Keratinocyte (primary cell): Measurements from ENCODE around the gene GUCA2A. TPM values are rescaled to one million over a fixed set of nuclear protein-coding genes. Genes with fewer than 3 reads are reported as not detected.

Experiments
- DNase-seq: peaks from one replicate; pipeline ENCODE4 v3.0.0-alpha.2; 2011; ENCODE audit warnings: low read depth, missing footprints, low spot score
- FAIRE-seq: peaks from 2 replicates; lab custom pipeline; 2011; peaks lifted over from hg19 to GRCh38; lab: Jason Lieb, UNC
- H2AFZ ChIP-seq: 2 replicates; pipeline ENCODE4 v1.6.0; 2012; ENCODE audit warnings: low read length, control low read depth, inconsistent platforms; ENCODE audit not compliant: control insufficient read depth
- H3K27ac ChIP-seq: 2 replicates; pipeline ENCODE4 v1.5.1; 2011; ENCODE audit warnings: low read length; ENCODE audit not compliant: control insufficient read depth, insufficient read depth
- H3K27me3 ChIP-seq: 3 replicates; pipeline ENCODE4 v1.6.0; 2011; ENCODE audit warnings: low read length; ENCODE audit not compliant: control insufficient read depth, insufficient read depth; ENCODE audit errors: extremely low read depth
- H3K36me3 ChIP-seq, 2 experiments: 2 replicates in 1 of 2; 3 replicates in 1 of 2; pipeline ENCODE4 v1.5.1; 2011; ENCODE audit warnings: low read length in 2 of 2, mild to moderate bottlenecking in 1 of 2; ENCODE audit not compliant: control insufficient read depth in 2 of 2, insufficient read depth in 2 of 2; ENCODE audit errors: extremely low read depth in 1 of 2
- H3K4me1 ChIP-seq: 3 replicates; pipeline ENCODE4 v1.5.1; 2011; ENCODE audit warnings: low read length; ENCODE audit not compliant: control insufficient read depth, insufficient read depth; ENCODE audit errors: extremely low read depth
- H3K4me2 ChIP-seq: 3 replicates; pipeline ENCODE4 v1.6.0; 2011; ENCODE audit warnings: low read depth, low read length; ENCODE audit not compliant: control insufficient read depth, insufficient read depth; ENCODE audit errors: extremely low read depth
- H3K4me3 ChIP-seq, 3 experiments: fragments of 200-600 bp in 1 of 3; sonication (generic) in 1 of 3; 2 replicates in 2 of 3; 3 replicates in 1 of 3; pipeline ENCODE4 v1.5.1; 2011 to 2016; ENCODE audit warnings: low read length in 3 of 3, mild to moderate bottlenecking in 3 of 3, control low read depth in 2 of 3, inconsistent platforms in 1 of 3, low read depth in 1 of 3, mixed read lengths in 1 of 3, mixed run types in 1 of 3, moderate library complexity in 1 of 3; ENCODE audit not compliant: control insufficient read depth in 2 of 3, insufficient read depth in 2 of 3; ENCODE audit errors: extremely low read depth in 1 of 3
- H3K79me2 ChIP-seq: 2 replicates; pipeline ENCODE4 v1.6.0; 2012; ENCODE audit warnings: low read length; ENCODE audit not compliant: control insufficient read depth, insufficient read depth
- H3K9ac ChIP-seq: 3 replicates; pipeline ENCODE4 v1.6.0; 2011; ENCODE audit warnings: low read length; ENCODE audit not compliant: control insufficient read depth, insufficient read depth; ENCODE audit errors: extremely low read depth
- H3K9me1 ChIP-seq: 3 replicates; pipeline ENCODE4 v1.6.0; 2011; ENCODE audit warnings: low read length; ENCODE audit not compliant: control insufficient read depth, insufficient read depth; ENCODE audit errors: extremely low read depth
- H3K9me3 ChIP-seq: 2 replicates; pipeline ENCODE4 v1.5.1; 2012; ENCODE audit warnings: low read depth, low read length; ENCODE audit not compliant: control insufficient read depth
- H4K20me1 ChIP-seq: 3 replicates; pipeline ENCODE4 v1.6.0; 2011; ENCODE audit warnings: low read length; ENCODE audit not compliant: control insufficient read depth, insufficient read depth; ENCODE audit errors: extremely low read depth
- EZH2 ChIP-seq: IDR thresholded peaks from one replicate; pipeline ENCODE4 v1.6.1; 2012; ENCODE audit warnings: inconsistent platforms, mild to moderate bottlenecking, low read length, moderate library complexity
- dilution Hi-C: fragments of 300-500 bp; cut with MboI; formaldehyde crosslinking; loops from one replicate; pipeline ENCODE4 v1.7.0; 2020; ENCODE audit warnings: low sequenced_read_pairs; ENCODE audit not compliant: extremely low pct_ligation_motif_present
- polyA plus RNA-seq, 5 experiments: library from polyadenylated mRNA; depleted of rRNA in 3 of 5; stranded (reverse) in 3 of 5; stranded (forward) in 1 of 5; unstranded in 1 of 5; fragments of >200 nt; gene quantifications; 1 replicate in 1 of 5; 2 replicates in 3 of 5; 3 replicates in 1 of 5; pipeline versions ENCODE4 v1.2.1 to v1.2.3, GENCODE V29; 2011 to 2012; ENCODE audit warnings: missing spikeins in 2 of 5, low read depth in 1 of 5, low replicate concordance in 1 of 5
- TF ChIP-seq, protein P1 (sequence below), 3 experiments: IDR thresholded peaks in 1 of 3; conservative IDR thresholded peaks in 1 of 3; optimal IDR thresholded peaks in 1 of 3; 2 replicates in 2 of 3; 3 replicates in 1 of 3; pipeline versions ENCODE3 to v1.5.1; 2011; ENCODE audit warnings: low read length in 3 of 3, mild to moderate bottlenecking in 3 of 3, moderate library complexity in 2 of 3, control low read depth in 1 of 3, inconsistent platforms in 1 of 3; ENCODE audit not compliant: insufficient read depth in 2 of 3; ENCODE audit errors: extremely low read depth in 1 of 3

GUCA2A gene
- polyA plus RNA-seq, 1 donor (not counting 4 experiments of a cell fraction or from before 2014, with no cell fraction given): not detected

DNA sequence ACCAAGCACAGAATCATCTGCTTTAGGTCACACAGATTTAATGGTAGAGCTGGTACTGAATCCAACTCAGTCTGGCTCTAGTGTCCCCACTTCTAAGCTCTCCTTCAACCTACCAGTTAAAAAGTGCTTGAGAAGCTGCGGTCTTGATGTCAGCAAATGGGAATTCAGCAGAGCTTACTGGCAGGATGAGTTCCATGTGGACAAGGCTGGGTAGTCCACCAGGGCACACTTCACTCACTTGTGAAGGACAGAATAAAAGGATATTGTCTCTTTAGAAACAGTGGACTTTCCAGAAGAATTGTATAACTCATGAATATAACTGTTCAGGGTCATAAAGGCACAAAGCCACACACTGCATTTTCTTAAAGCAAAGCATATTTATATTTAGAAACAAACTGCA is 46.4 kb downstream of the GUCA2A start:
- no peak overlapping the region for H3K9ac ChIP-seq
- H2AFZ ChIP-seq: no peak overlapping the region
- H3K9me3 ChIP-seq: no peaks in the 10 kb centered on the region
- H3K4me3 ChIP-seq: no peak overlapping the region
- FAIRE-seq: no peak
- H3K27me3 ChIP-seq: no peaks in the 10 kb centered on the region
- H3K36me3 ChIP-seq: no peaks in the 10 kb centered on the region
- no peak for DNase-seq
- H3K9me1 ChIP-seq: no peaks in the 10 kb centered on the region
- no peak overlapping the region for H3K4me2 ChIP-seq
- TF ChIP-seq EZH2: no peak
- TF ChIP-seq, protein P1, sequence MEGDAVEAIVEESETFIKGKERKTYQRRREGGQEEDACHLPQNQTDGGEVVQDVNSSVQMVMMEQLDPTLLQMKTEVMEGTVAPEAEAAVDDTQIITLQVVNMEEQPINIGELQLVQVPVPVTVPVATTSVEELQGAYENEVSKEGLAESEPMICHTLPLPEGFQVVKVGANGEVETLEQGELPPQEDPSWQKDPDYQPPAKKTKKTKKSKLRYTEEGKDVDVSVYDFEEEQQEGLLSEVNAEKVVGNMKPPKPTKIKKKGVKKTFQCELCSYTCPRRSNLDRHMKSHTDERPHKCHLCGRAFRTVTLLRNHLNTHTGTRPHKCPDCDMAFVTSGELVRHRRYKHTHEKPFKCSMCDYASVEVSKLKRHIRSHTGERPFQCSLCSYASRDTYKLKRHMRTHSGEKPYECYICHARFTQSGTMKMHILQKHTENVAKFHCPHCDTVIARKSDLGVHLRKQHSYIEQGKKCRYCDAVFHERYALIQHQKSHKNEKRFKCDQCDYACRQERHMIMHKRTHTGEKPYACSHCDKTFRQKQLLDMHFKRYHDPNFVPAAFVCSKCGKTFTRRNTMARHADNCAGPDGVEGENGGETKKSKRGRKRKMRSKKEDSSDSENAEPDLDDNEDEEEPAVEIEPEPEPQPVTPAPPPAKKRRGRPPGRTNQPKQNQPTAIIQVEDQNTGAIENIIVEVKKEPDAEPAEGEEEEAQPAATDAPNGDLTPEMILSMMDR (optimal IDR thresholded peaks at IDR 0.05 in 1 of 3, IDR thresholded peaks at IDR 0.05 in 1 of 3, conservative IDR thresholded peaks at IDR 0.05 in 1 of 3; ENCODE audit: extremely low read depth in 1 of 3, insufficient read depth in 2 of 3, low read length in 3 of 3): no peak
- no peak overlapping the region for H3K27ac ChIP-seq
- dilution Hi-C loops: no loop called here
- H4K20me1 ChIP-seq: no peaks in the 10 kb centered on the region
- no peaks in the 10 kb centered on the region for H3K79me2 ChIP-seq
- no peaks in the 10 kb centered on the region for H3K4me1 ChIP-seq

DNA sequence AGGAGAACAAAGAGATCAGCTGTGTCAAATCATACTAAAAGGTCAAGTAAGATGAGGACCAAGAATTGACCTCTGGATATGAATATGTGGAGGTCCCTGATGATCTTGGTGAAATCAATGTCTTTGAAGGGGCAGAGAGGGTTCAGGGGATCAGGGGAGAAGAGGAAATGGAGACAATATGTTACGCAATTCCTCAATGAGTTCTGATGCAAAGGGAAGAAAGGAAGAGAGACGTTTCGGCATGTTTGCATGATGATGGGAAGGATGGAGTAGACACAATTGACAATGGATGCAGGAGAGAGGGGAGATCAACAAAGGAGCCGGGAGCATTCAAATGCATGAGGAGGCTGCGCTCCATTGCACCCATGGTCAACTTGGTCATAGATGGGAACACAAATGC is 47.3 kb downstream of the GUCA2A start:
- no peak for FAIRE-seq
- no peak overlapping the region for H3K9ac ChIP-seq
- dilution Hi-C loops: no loop called here
- TF ChIP-seq EZH2: no peak
- TF ChIP-seq, protein P1 (optimal IDR thresholded peaks at IDR 0.05 in 1 of 3, IDR thresholded peaks at IDR 0.05 in 1 of 3, conservative IDR thresholded peaks at IDR 0.05 in 1 of 3; ENCODE audit: extremely low read depth in 1 of 3, insufficient read depth in 2 of 3, low read length in 3 of 3): no peak
- no peak overlapping the region for H2AFZ ChIP-seq
- no peaks in the 10 kb centered on the region for H3K36me3 ChIP-seq
- DNase-seq: no peak
- no peaks in the 10 kb centered on the region for H4K20me1 ChIP-seq
- H3K4me2 ChIP-seq: no peak overlapping the region
- H3K9me1 ChIP-seq: no peaks in the 10 kb centered on the region
- no peaks in the 10 kb centered on the region for H3K27me3 ChIP-seq
- H3K27ac ChIP-seq: no peak overlapping the region
- H3K9me3 ChIP-seq: no peaks in the 10 kb centered on the region
- H3K4me3 ChIP-seq: no peak overlapping the region
- no peaks in the 10 kb centered on the region for H3K79me2 ChIP-seq
- H3K4me1 ChIP-seq: no peaks in the 10 kb centered on the region
